GM08714 (cell line): ENCODE measurements around the gene ZNF425.
"Not testable (repeated sequence)": the region's sequence is repeated elsewhere in the genome, so short reads cannot be mapped to it uniquely, and the experiment has no call there.

Source experiments
- H3K4me3 ChIP-seq: fragments of 200-500 bp; sonication (Bioruptor generic); 2 replicates; pipeline ENCODE4 v1.5.1; 2014; ENCODE audit warnings: mild to moderate bottlenecking, low read length, inconsistent platforms
- ZNF274 ChIP-seq: IDR thresholded peaks from 2 replicates; pipeline ENCODE4 v1.6.1; 2012; ENCODE audit warnings: mild to moderate bottlenecking, low read depth, low read length

ZNF425 gene

DNA sequence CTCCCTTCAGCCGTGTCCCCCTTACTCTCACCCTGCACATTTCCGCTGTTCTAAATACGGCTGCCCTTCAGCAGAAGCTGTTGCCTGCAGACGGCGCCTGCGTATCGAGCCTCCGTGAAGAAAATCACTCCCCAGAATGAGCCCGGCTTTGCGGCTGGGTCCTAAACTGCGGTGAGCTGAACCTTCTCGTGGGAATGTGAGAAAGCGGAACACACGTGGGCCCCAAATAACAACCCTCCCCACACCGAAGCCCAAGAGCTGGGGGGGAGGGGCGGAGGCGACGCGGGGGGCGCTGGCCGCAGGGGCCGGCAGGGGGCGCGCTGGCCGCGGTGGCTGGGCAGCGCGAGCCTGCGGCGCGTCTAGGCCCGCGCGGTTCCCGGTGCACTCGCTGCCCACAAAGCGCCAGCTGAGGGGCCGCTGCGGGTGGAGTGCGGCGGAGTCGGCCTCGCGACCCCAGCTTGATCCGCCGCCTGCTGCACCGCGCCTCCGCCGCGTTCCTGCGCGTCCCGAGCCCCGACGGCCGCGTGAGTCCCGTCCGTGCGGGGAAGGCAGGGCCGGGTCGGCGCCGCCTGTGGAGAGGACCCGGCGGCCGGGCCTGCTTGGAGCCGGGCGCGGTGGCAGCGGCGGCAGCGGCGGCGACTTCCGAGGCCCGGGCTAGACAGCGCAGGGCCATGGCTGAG lies 21.1 kb upstream of the ZNF425 start, which contains the start of gene ZNF398:
Gene ZNF398, plus strand, starts transcription at position 382 of the 680 bp plus-strand sequence. Its CDS starts 290 bp downstream, at position 672.
- peak within 1 kb of the TSS; percentile 89 for H3K4me3 ChIP-seq
- TF ChIP-seq ZNF274, result no peak

DNA sequence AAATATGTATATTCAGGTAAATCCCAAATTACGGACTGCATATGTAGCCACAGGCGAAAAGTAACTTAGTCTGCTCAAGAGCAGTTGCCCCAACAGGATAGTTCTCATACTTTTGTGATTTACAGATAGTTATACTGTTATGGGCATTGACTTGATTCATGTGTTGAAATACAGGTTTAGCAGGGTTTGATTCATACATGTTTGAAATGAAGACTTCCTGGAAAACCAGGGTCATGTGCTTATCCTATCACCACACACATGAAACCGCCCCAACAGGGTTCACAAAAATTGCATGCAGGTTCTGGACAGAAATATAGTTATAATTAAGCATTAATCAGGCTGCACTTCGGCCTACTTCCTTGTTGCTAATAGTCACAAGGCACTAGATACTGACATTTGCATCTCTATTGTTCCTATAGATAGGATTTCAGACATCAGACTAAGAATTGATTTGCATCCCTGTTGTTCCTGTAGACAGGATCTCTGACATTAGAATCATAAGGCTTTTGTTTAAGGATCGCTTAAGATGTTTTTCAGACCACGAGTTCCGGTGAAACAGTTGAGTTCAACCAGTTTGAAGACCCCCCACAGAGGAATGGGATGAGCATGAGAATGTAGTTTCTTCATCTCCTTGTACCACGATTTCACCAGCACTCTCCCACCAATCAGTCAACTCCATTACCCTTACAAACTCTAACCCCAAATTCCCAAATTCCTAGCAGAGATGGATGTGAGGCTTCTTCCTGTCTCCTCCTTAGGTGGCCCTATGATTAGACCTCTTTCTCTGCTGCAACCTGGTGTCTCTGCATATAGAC lies 19.1 kb upstream of the ZNF425 start:
- no peak for TF ChIP-seq ZNF274
- peak overlapping the region; percentile 89; the same call in 1 of the 2 replicates for H3K4me3 ChIP-seq

DNA sequence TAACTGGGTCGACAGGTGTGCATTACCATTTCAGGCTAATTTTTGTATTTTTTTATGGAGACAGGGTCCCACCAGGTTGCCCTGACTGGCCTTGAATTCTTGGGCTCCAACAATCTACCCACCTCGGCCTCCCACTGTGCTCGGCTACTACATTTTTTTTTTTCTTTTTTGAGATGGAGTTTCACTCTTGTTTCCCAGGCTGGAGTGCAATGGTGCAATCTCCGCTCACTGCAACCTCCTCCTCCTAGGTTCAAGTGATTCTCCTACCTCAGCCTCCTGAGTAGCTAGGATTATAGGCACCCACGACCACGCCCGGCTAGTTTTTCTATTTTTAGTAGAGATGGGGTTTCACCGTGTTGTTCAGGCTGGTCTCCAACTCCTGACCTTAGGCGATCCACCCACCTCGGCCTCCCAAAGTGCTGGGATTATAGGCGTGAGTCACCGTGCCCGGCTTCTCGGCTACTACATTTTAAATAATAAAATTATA lies 18.4 kb upstream of the ZNF425 start:
- H3K4me3 ChIP-seq, result not testable (repeated sequence)

DNA sequence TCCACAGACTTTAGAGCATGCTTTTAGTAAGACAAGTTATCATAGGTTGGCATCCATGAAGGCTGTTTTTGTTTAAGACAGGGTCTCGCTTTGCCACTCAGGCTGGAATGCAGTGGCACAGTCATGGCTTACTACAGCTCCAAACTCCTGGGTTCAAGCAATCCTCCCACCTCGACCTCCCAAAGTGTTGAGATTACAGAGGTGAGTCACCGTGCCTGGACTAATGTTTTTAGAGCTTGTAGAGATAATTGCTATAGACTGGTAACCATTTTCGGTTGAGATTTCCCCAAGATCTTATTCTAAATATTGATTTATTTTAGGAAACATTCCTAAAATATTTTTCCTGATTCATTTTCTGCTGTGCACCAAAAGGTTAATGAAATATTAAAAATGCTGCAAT lies 15.8 kb upstream of the ZNF425 start:
- TF ChIP-seq ZNF274, result no peak
- no peak overlapping the region for H3K4me3 ChIP-seq

DNA sequence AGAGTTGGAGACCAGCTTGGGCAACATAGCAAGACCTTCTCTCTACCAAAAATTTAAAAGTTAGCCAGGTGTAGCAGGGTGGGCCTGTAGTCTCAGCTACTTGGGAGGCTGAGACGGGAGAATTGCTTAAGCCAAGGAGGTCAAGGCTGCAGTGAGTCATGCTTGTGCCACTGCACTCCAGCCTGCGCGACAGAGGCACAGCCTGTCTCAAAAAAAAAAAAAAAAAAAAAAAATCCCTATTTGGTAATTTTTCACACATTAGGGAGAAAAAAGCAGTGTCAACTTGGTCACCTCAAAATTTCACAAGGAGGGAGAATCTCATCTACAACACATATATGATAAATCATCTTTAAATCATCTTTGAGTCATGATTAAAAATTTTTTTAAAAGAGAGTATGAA lies 14.7 kb upstream of the ZNF425 start:
- no peak overlapping the region for H3K4me3 ChIP-seq
- TF ChIP-seq ZNF274, result no peak

DNA sequence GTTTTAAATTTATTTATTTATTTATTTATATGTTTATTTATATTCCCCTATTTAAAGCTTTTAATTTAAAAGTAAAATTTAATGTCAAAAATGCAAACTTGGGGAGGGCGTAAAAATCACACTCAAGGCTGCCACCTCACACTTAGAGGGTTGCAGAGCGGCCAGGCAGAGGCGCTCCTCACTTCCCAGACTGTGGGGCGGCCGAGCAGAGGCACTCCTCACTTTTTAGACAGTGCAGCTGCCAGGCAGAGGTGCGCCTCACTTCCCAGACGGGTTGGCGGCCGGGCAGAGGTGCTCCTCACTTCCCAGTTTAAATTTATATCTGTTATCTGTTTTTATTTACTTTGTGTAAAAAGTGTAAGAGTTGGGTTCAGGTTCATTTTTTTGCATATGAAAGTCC lies 10.0 kb upstream of the ZNF425 start:
- TF ChIP-seq ZNF274, result no peak
- H3K4me3 ChIP-seq, result no peak overlapping the region

DNA sequence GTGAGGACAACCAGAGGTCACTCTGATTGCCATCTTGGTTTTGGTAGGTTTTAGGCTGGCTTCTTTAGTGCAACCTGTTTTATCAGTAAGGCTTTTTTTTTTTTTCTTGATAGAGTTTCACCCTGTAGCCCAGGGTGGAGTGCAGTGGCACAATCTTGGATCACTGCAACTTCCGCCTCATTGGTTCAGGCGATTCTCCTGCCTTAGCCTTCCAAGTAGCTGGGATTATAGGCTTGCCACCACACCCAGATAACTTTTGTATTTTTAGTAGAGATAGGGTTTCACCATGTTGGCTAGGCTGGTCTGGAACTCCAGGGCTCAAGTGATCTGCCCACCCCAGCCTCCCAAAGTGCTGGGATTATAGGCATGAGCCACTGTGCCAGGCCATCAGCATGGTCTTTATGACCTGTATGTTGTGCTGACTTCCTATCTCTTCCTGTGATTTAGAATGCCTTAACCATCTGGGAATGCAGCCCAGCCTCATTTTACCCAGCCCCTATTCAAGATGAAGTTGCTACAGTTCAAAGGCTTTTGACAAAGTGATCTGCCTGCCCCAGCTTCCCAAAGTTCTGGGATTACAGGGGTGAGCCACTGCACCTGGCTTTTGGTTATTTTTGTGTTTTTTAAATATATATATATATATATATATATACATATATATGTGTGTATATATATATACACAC lies 7.0 kb upstream of the ZNF425 start:
- TF ChIP-seq ZNF274, result no peak

DNA sequence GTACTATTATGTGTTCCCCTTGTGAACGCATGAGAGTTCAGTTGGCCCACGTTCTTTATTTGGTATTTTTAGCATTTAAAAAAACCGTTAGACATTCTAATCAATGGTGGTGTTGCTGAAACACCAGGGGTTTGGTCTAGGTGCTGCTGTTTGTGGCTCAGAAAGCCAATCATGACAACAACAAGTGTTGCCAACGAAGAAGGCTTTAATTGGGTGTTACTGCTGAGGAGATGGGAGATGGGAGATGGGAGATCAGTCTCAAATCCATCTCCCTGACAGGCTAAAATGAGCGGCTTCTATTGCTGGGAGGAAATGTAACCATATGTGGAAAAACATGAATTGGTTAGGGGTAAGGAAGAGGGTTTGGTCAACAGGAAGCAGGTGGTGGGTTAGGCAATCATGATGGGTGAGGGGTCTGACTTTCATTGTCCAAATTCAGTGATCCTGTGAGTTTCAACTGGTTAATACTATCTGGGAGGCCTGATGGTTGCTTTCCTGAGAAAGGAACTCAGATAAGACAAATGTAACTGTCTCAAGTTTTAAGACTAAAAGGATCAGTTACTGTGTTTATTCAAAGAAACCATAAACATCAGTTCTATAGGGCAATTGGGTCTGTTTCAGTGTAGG lies 4.6 kb upstream of the ZNF425 start:
- no peak for TF ChIP-seq ZNF274

More for the DNA sequence above, 7.0 kb upstream of the ZNF425 start:
- no peak overlapping the region for H3K4me3 ChIP-seq

DNA sequence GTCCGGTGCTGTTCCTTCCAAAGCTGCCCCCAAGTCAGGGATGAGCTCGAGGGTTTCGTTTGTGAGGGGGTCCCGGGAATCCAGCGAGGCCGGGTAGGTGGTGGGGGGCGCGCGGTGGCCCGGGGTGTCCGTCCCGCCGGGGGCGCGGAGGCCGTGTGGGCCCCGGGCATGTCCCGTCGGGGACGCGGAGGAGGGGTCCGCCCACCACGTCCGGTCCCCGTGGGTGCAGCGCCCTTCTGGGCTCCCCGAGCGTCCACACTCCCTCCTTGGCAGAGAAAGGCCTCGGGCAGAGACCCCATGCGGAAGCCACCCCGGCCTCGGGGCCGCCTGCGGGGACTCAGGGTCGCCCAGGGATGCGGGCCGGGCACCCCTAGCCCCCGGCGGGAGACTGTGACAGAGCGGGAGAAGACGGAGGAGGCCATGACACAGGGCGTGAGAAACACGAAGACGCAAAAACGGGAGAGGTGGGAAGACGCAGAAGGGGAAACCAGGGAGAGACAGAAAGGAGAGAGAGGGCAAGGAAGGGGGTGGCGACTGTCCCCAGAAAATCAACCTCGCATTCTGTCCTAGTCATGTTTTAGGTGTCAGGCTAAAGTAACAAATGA lies 640 bp upstream of the ZNF425 start:
- peak overlapping the region; percentile 92 for H3K4me3 ChIP-seq
- no peak for TF ChIP-seq ZNF274

More for the DNA sequence above, 4.6 kb upstream of the ZNF425 start:
- no peak overlapping the region for H3K4me3 ChIP-seq

DNA sequence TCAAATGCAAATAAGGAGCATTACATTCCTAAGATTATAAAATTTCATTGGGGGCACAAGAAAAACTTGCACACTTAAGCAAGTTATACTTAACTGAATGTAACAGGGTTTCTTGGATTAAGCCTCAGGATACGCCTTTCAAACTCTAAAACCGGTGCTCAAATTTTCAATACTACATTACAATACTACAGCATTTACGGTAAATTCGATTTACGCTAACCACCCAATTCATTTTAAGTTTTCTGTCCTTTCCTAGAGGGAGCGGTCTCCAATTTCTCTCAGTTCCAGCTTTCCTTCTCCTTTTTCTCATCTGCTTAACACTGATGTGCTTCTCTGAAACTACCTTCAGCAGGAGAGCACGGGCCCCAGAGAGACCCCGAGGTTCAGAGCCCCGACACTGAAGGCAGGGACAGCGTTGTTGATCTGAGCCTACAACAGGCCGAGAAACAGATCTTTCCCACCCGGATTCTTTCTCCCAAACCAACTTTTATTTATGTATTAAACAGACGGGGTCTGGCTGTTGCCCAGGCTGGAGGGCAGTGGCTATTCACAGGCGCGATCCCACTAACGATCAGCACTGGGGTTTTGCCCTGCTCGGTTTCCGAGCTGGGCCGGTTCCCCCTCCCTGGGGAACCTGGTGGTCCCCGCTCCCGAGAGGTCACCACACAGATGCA lies 798 bp downstream of the ZNF425 start:
- H3K4me3 ChIP-seq, result peak overlapping the region; percentile 92
- no peak for TF ChIP-seq ZNF274

DNA sequence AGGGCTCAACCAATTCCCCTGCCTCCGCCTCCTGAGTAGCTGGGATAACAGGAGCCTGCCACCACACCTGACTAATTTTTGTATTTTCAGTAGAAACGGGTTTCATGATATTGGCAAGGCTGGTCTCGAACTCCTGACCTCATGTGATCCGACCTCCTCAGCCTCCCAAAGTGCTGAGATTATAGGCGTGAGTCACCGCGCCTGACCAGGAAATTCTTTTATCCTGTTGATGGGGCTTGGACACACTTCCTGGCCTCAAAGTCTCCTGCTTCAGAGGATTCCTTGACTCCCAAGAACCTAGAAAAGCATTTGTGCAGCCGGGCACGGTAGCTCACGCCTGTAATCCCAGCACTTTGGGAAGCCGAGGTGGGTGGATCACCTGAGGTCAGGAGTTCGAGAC lies 16.2 kb downstream of the ZNF425 start:
- TF ChIP-seq ZNF274, result no peak

DNA sequence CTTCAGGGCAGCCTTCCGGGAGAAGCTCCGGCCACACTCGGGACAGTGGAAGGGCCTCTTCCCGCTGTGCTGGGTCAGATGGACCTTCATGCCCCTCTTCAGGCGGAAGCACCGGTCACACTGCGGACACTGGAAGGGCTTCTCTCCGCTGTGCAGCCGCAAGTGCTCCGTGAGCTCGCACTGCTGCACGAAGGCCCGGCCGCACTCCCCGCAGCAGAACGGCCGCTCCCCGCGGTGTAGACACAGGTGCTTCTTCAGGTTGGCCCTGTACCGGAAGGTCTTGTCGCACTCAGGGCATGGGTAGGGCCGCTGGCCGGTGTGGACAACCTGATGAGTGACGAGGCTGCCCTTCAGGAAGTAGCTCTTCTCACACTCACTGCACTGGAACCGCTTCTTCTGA lies 21.4 kb downstream of the ZNF425 start:
- H3K4me3 ChIP-seq, result no peak overlapping the region
- no peak for TF ChIP-seq ZNF274

More for the DNA sequence above, 16.2 kb downstream of the ZNF425 start:
- H3K4me3 ChIP-seq, result no peak overlapping the region

DNA sequence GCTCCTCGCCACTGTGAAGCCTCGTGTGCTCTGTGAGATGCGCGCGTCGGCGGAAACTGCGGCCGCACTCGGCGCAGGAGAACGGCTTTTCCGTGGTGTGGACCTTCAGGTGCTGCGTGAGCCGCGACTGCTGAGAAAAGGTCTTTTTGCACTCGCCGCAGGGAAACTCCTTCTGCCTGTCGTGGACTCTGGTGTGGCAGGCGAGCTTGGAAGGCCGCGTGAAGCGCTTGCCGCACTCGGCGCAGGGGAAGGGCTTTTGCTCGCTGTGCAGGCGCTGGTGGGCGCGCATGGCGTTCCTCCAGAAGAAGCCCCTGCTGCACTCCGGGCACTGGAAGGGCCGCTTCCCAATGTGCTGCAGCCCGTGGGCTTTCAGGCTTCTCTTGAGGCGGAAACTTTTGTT lies 21.9 kb downstream of the ZNF425 start:
- H3K4me3 ChIP-seq, result no peak overlapping the region
- TF ChIP-seq ZNF274, result no peak
